SK-N-MC (cell line): ENCODE results near the gene KCNMA1.

Experiments used
- EZH2 ChIP-seq: fragments of 200-600 bp; sonication (generic); IDR thresholded peaks from one replicate; pipeline ENCODE4 v1.6.1; 2017; ENCODE audit warnings: antibody characterized with exemption
- POLR2AphosphoS5 ChIP-seq: IDR thresholded peaks from 2 replicates; pipeline ENCODE4 v1.6.1; 2012; ENCODE audit warnings: mild to moderate bottlenecking, low read depth, low read length, borderline replicate concordance

GRCh38 chr10:77635402-77636227 lies 2.0 kb downstream of the KCNMA1 start:
- TF ChIP-seq POLR2AphosphoS5 (no peak), EZH2 (no peak)
